Fibroblast of skin of right biceps (primary cell): ENCODE results near the gene EXOC2.

Source experiments
- DNase-seq: peaks from one replicate; pipeline ENCODE4 v3.0.0-alpha.2; 2013

EXOC2 gene

GRCh38 chr6:439641-440167 lies 253.2 kb downstream of the EXOC2 start:
- no peak for DNase-seq

GRCh38 chr6:438634-439170 lies 254.2 kb downstream of the EXOC2 start:
- DNase-seq: no peak

GRCh38 chr6:437037-437392 lies 255.9 kb downstream of the EXOC2 start:
- DNase-seq: peak; percentile 28

- peak; percentile 84 for DNase-seq
Measured at GRCh38 chr6:436308-437036, 256.5 kb downstream of the EXOC2 start.

GRCh38 chr6:435441-436307 lies 257.3 kb downstream of the EXOC2 start:
- DNase-seq: no peak
